H1 (cell line): Measurements from ENCODE around the gene ACSM3.

Experiments
- CBX8 ChIP-seq: fragments of 300-800, 300-1000 bp; sonication (generic); IDR thresholded peaks from 2 replicates; pipeline ENCODE4 v1.7.1; 2016; ENCODE audit warnings: low read depth, low read length, borderline replicate concordance
- CTCF ChIP-seq, 3 experiments: IDR thresholded peaks; 1 replicate in 2 of 3; 2 replicates in 1 of 3; pipeline versions ENCODE4 v1.5.1 to v1.6.1; 2011; ENCODE audit warnings: low read length in 3 of 3, mild to moderate bottlenecking in 3 of 3, inconsistent platforms in 2 of 3, low read depth in 1 of 3, moderate library complexity in 1 of 3; ENCODE audit not compliant: insufficient read depth in 1 of 3; ENCODE audit errors: control extremely low read depth in 1 of 3
- EP300 ChIP-seq, 2 experiments: IDR thresholded peaks; 1 replicate in 1 of 2; 2 replicates in 1 of 2; pipeline ENCODE4 v1.6.1; 2011 to 2012; ENCODE audit warnings: low read depth in 2 of 2, low read length in 2 of 2, mild to moderate bottlenecking in 2 of 2, borderline replicate concordance in 1 of 2, inconsistent platforms in 1 of 2, moderate library complexity in 1 of 2
- HDAC2 ChIP-seq, 2 experiments: fragments of 300-600 bp in 1 of 2; sonication (generic) in 1 of 2; IDR thresholded peaks; 2 replicates each; pipeline ENCODE4 v1.6.1; 2011 to 2012; ENCODE audit warnings: low read depth in 2 of 2, low read length in 2 of 2, mild to moderate bottlenecking in 2 of 2, moderate library complexity in 2 of 2, borderline replicate concordance in 1 of 2, inconsistent platforms in 1 of 2
- POLR2AphosphoS5 ChIP-seq: IDR thresholded peaks from 2 replicates; pipeline ENCODE4 v1.6.1; 2011; ENCODE audit warnings: low read depth, low read length
- RFX5 ChIP-seq: IDR thresholded peaks from 2 replicates; pipeline ENCODE4 v1.6.1; 2011; ENCODE audit warnings: low read depth, low read length, improper control_type of control experiment, borderline replicate concordance
- SP4 ChIP-seq: IDR thresholded peaks from 2 replicates; pipeline ENCODE4 v1.6.1; 2012; ENCODE audit warnings: low read length, inconsistent platforms
- SUZ12 ChIP-seq: fragments of 200-600 bp; sonication (generic); IDR thresholded peaks from 2 replicates; pipeline ENCODE4 v1.6.1; 2012; ENCODE audit warnings: mild to moderate bottlenecking, inconsistent platforms, low read length, moderate library complexity, mixed read lengths
- TBP ChIP-seq: IDR thresholded peaks from 2 replicates; pipeline ENCODE4 v1.6.1; 2011; ENCODE audit warnings: low read depth, low read length, improper control_type of control experiment
- ZNF274 ChIP-seq: IDR thresholded peaks from 2 replicates; pipeline ENCODE4 v1.7.0; 2012; ENCODE audit warnings: low read length, borderline replicate concordance; ENCODE audit errors: extremely low read depth

GRCh38 chr16:20766294-20766693, 2.5 kb downstream of the ACSM3 start:
- no peak for TF ChIP-seq EP300 (IDR thresholded peaks at IDR 0.05; ENCODE audit: borderline replicate concordance in 1 of 2, low read depth in 2 of 2, low read length in 2 of 2)
- TF ChIP-seq CTCF (IDR thresholded peaks at IDR 0.05; ENCODE audit: control extremely low read depth in 1 of 3, insufficient read depth in 1 of 3, low read depth in 1 of 3, low read length in 3 of 3) = no peak
- TF ChIP-seq ZNF274 = no peak
- TF ChIP-seq TBP = no peak
- no peak for TF ChIP-seq CBX8
- no peak for TF ChIP-seq SP4
- no peak for TF ChIP-seq POLR2AphosphoS5
- TF ChIP-seq HDAC2 (IDR thresholded peaks at IDR 0.05; ENCODE audit: borderline replicate concordance in 1 of 2, low read depth in 2 of 2, low read length in 2 of 2) = no peak
- TF ChIP-seq SUZ12 = no peak
- TF ChIP-seq RFX5 = no peak
